Stomach (tissue), 4 donors: ENCODE results near the gene TSPAN11.

Experiments
- CTCF ChIP-seq, 7 experiments: fragments of 450-650 bp in 4 of 7; fragments of 200-600 bp in 3 of 7; sonication (generic) in 3 of 7; IDR thresholded peaks; one replicate each; pipeline ENCODE4 v1.5.1; 2016 to 2019; ENCODE audit warnings: antibody characterized with exemption in 7 of 7, control low read depth in 2 of 7, mild to moderate bottlenecking in 1 of 7
- EP300 ChIP-seq: sonication (generic); formaldehyde crosslinking; IDR thresholded peaks from one replicate; pipeline ENCODE4 v1.6.1; 2017; ENCODE audit warnings: antibody characterized with exemption
- POLR2AphosphoS5 ChIP-seq, 3 donors: sonication (generic); formaldehyde crosslinking; IDR thresholded peaks; one replicate each; pipeline ENCODE4 v1.6.1; 2016; ENCODE audit warnings: antibody characterized with exemption in 3 of 3

GRCh38 chr12:30878024-30878423 is 48.5 kb upstream of the TSPAN11 start:
- TF ChIP-seq CTCF (IDR thresholded peaks at IDR 0.05) (no peak), POLR2AphosphoS5 (IDR thresholded peaks at IDR 0.05) (no peak), EP300 (no peak)
